ENCODE results near the gene NTN1.

The NTN1 gene

GRCh38 chr17:9287306-9287705 is 266.0 kb downstream of the NTN1 start:
- DNase-seq = no peak

GRCh38 chr17:9290226-9290613 is 268.9 kb downstream of the NTN1 start:
- no peak for DNase-seq

GRCh38 chr17:9291912-9292560 is 270.7 kb downstream of the NTN1 start:
- peak; percentile 4 to 21 for DNase-seq

GRCh38 chr17:9292561-9292941 is 271.2 kb downstream of the NTN1 start:
- no peak for DNase-seq

Data from Kasumi-1 (cell line).